Measurements from ENCODE around the gene ISLR.

ISLR gene

GRCh38 chr15:74171965-74172541 is 1.5 kb upstream of the ISLR start:
- DNase-seq (ENCODE audit: low read depth in 3 of 3) = no peak

- DNase-seq (ENCODE audit: low read depth in 3 of 3) = no peak
Measured at GRCh38 chr15:74172701-74173379, 670 bp upstream of the ISLR start.

- DNase-seq (ENCODE audit: low read depth in 3 of 3) = no peak
Measured at GRCh38 chr15:74174219-74174957, 878 bp downstream of the ISLR start.

GRCh38 chr15:74174958-74175253 is 1.4 kb downstream of the ISLR start:
- DNase-seq (ENCODE audit: low read depth in 3 of 3) = no peak

- DNase-seq (ENCODE audit: low read depth in 3 of 3) = no peak
Measured at GRCh38 chr15:74175271-74176191, 2.0 kb downstream of the ISLR start.

- DNase-seq (ENCODE audit: low read depth in 3 of 3) = no peak
Measured at GRCh38 chr15:74176262-74177214, 3.0 kb downstream of the ISLR start.

GRCh38 chr15:74178326-74179100 is 5.0 kb downstream of the ISLR start:
- no peak for DNase-seq (ENCODE audit: low read depth in 3 of 3)

GRCh38 chr15:74179101-74179841 is 5.8 kb downstream of the ISLR start:
- DNase-seq (ENCODE audit: low read depth in 3 of 3) = no peak

GRCh38 chr15:74179983-74180880 is 6.7 kb downstream of the ISLR start:
- DNase-seq (ENCODE audit: low read depth in 3 of 3) = no peak

GRCh38 chr15:74180881-74181602 is 7.5 kb downstream of the ISLR start:
- DNase-seq (ENCODE audit: low read depth in 3 of 3) = no peak

GRCh38 chr15:74182131-74182530 is 8.6 kb downstream of the ISLR start:
- no peak for DNase-seq (ENCODE audit: low read depth in 3 of 3)

- DNase-seq (ENCODE audit: low read depth in 3 of 3) = no peak
Measured at GRCh38 chr15:74184582-74185091, 11.1 kb downstream of the ISLR start.

GRCh38 chr15:74185710-74186348 is 12.3 kb downstream of the ISLR start:
- DNase-seq (ENCODE audit: low read depth in 3 of 3) = no peak

- DNase-seq (ENCODE audit: low read depth in 3 of 3) = no peak
Measured at GRCh38 chr15:74188216-74188615, 14.7 kb downstream of the ISLR start.

- no peak for DNase-seq (ENCODE audit: low read depth in 3 of 3)
Measured at GRCh38 chr15:74191798-74192197, 18.3 kb downstream of the ISLR start.

GRCh38 chr15:74192751-74193150 is 19.2 kb downstream of the ISLR start:
- no peak for DNase-seq (ENCODE audit: low read depth in 3 of 3)

- no peak for DNase-seq (ENCODE audit: low read depth in 3 of 3)
Measured at GRCh38 chr15:74193299-74193718, 19.8 kb downstream of the ISLR start.

Measured in stimulated activated CD4-positive, alpha-beta T cell treated with anti-CD3 and anti-CD28 coated beads, TNF-alpha, amount 100 ng/mL, for 24 hours (primary cell).